Sigmoid colon (tissue), 7 donors: ENCODE results near the gene ACOT7. TPM values are rescaled to one million over a fixed set of nuclear protein-coding genes. Genes with fewer than 3 reads are reported as not detected.

Experiments used
- DNase-seq: peaks from one replicate; pipeline ENCODE4 v3.0.0-alpha.2; 2019
- H3K27ac ChIP-seq, 4 donors: fragments of 200-600 bp; sonication (generic); one replicate each; pipeline ENCODE4 v1.5.1; 2016 to 2019; ENCODE audit warnings: mild to moderate bottlenecking in 1 of 4
- H3K27me3 ChIP-seq, 3 donors: fragments of 200-600 bp; sonication (generic); one replicate each; pipeline ENCODE4 v1.5.1; 2019; ENCODE audit warnings: mild to moderate bottlenecking in 1 of 3
- H3K36me3 ChIP-seq, 4 donors: fragments of 200-600 bp; sonication (generic); one replicate each; pipeline ENCODE4 v1.5.1; 2016 to 2019
- H3K4me1 ChIP-seq, 4 donors: fragments of 200-600 bp; sonication (generic); one replicate each; pipeline ENCODE4 v1.5.1; 2017 to 2019
- H3K4me3 ChIP-seq, 4 donors: fragments of 200-600 bp; sonication (generic); one replicate each; pipeline ENCODE4 v1.5.1; 2017 to 2019; ENCODE audit warnings: mild to moderate bottlenecking in 2 of 4, moderate library complexity in 1 of 4
- H3K9me3 ChIP-seq, 4 donors: fragments of 200-600 bp in 3 of 4; sonication (generic) in 3 of 4; one replicate each; pipeline versions ENCODE4 v1.5.1 to v1.6.1; 2013 to 2019
- EP300 ChIP-seq, 4 donors: sonication (generic); formaldehyde crosslinking; IDR thresholded peaks; one replicate each; pipeline ENCODE4 v1.6.1; 2017; ENCODE audit warnings: antibody characterized with exemption in 4 of 4
- POLR2A ChIP-seq, 2 donors: fragments of 450-650 bp; IDR thresholded peaks; one replicate each; pipeline ENCODE4 v1.6.1; 2016; ENCODE audit warnings: antibody characterized with exemption in 2 of 2, mild to moderate bottlenecking in 2 of 2, moderate library complexity in 2 of 2
- POLR2AphosphoS5 ChIP-seq, 4 donors: sonication (generic); formaldehyde crosslinking; IDR thresholded peaks; one replicate each; pipeline ENCODE4 v1.6.1; 2017; ENCODE audit warnings: antibody characterized with exemption in 4 of 4
- WGBS, 2 donors: extraction: QIAGEN DNeasy Blood & Tissue Kit; methylation state at CpG; one replicate each; pipeline ENCODE4 v1.1.7; 2013; 5-methylcytosine and 5-hydroxymethylcytosine counted together
- intact Hi-C: fragments of 100-400 bp; cut with DNase I; formaldehyde crosslinking; loops from one replicate; pipeline ENCODE4 v1.15.1; 2023
- polyA plus RNA-seq, 3 donors: library from polyadenylated mRNA; stranded (reverse); fragments of 200-250 nt; gene quantifications; one replicate each; pipeline ENCODE4 v1.2.3, GENCODE V29; 2013
- total RNA-seq, 4 donors: library from RNA; depleted of rRNA; stranded (reverse); fragments of >200 nt; gene quantifications; one replicate each; pipeline ENCODE4 v1.1.0, GENCODE V29; 2016
- TF ChIP-seq, protein P1 (sequence below), 4 experiments: fragments of 450-650 bp in 3 of 4; fragments of 200-600 bp in 1 of 4; IDR thresholded peaks; one replicate each; pipeline ENCODE4 v1.5.1; 2016 to 2019; ENCODE audit warnings: antibody characterized with exemption in 4 of 4, mild to moderate bottlenecking in 3 of 4, moderate library complexity in 2 of 4
- donor health status: healthy with polysubstance abuse.
- donor health status: Bipolar disorder and iron deficiency.
- donor health status: healthy.

The ACOT7 gene
- total and polyA plus RNA-seq, 7 donors: 17.9 to 81.0 (median 26.5) TPM

- no peak overlapping the region for H3K4me3 ChIP-seq
- H3K4me1 ChIP-seq: peaks cover 0 to 34% (median 18%) of the 10 kb centered on the region in 4 donors
- H3K27me3 ChIP-seq: no peaks in the 10 kb centered on the region
- peak overlapping the region in 2 of 4 donors; percentile 27 to 32 for H3K27ac ChIP-seq
- H3K36me3 ChIP-seq: no peaks in the 10 kb centered on the region
- WGBS, 2 donors: 17 to 67% methylated on average over 22 of the region's 22 CpGs
- no peaks in the 10 kb centered on the region for H3K9me3 ChIP-seq
- TF ChIP-seq, protein P1, sequence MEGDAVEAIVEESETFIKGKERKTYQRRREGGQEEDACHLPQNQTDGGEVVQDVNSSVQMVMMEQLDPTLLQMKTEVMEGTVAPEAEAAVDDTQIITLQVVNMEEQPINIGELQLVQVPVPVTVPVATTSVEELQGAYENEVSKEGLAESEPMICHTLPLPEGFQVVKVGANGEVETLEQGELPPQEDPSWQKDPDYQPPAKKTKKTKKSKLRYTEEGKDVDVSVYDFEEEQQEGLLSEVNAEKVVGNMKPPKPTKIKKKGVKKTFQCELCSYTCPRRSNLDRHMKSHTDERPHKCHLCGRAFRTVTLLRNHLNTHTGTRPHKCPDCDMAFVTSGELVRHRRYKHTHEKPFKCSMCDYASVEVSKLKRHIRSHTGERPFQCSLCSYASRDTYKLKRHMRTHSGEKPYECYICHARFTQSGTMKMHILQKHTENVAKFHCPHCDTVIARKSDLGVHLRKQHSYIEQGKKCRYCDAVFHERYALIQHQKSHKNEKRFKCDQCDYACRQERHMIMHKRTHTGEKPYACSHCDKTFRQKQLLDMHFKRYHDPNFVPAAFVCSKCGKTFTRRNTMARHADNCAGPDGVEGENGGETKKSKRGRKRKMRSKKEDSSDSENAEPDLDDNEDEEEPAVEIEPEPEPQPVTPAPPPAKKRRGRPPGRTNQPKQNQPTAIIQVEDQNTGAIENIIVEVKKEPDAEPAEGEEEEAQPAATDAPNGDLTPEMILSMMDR (IDR thresholded peaks at IDR 0.05): no peak
- TF ChIP-seq POLR2A (IDR thresholded peaks at IDR 0.05) (no peak), EP300 (IDR thresholded peaks at IDR 0.05) (no peak), POLR2AphosphoS5 (IDR thresholded peaks at IDR 0.05) (peak; percentile 27 to 58 (median 48))
- intact Hi-C loops: no loop called here
- DNase-seq: peak; percentile 83
Observed at GRCh38 chr1:6269720-6270400, 123.7 kb downstream of the ACOT7 start.

GRCh38 chr1:6269296-6269695, 124.3 kb downstream of the ACOT7 start:
- peak overlapping the region in 1 of 4 donors; percentile 54 for H3K27ac ChIP-seq

DNA sequence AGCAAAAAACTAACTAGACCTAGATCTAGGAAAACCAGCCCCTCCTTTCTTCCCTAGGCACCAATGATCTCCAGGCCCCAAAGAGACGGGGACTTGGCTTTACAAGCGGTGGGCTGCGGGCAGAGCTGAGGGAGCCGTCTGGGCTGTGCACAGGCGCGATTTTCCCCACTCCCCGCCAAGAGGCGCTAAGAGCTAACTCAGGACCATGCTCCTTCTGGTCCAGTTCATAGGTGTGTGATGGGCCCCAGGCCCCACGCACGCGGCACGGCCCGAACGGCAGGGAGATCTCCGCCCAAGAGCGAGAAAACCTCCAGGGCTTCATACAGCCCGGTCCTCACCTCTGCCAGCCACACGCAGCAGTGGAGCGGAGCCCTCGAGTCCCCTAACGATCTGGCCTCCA, 125.2 kb downstream of the ACOT7 start:
- Histone ChIP-seq H3K4me3 (no peak overlapping the region), H3K27ac (no peak overlapping the region), H3K4me1 (peaks cover 0 to 34% (median 21%) of the 10 kb centered on the region in 4 donors), H3K36me3 (no peaks in the 10 kb centered on the region), H3K27me3 (no peaks in the 10 kb centered on the region), H3K9me3 (no peaks in the 10 kb centered on the region)
- no peak for DNase-seq
- no peak for TF ChIP-seq POLR2A (IDR thresholded peaks at IDR 0.05)
- no peak for TF ChIP-seq POLR2AphosphoS5 (IDR thresholded peaks at IDR 0.05)
- TF ChIP-seq, protein P1 (IDR thresholded peaks at IDR 0.05): no peak
- no peak for TF ChIP-seq EP300 (IDR thresholded peaks at IDR 0.05)
- intact Hi-C loops: no loop called here
- 92 to 95% methylated on average over 21 of the region's 21 CpGs for WGBS, 2 donors

More at GRCh38 chr1:6269296-6269695, 124.3 kb downstream of the ACOT7 start:
- WGBS, 2 donors: 82 to 87% methylated on average over 14 of the region's 14 CpGs
- no peaks in the 10 kb centered on the region for H3K9me3 ChIP-seq
- no peaks in the 10 kb centered on the region for H3K36me3 ChIP-seq
- intact Hi-C loops: no loop called here
- peaks cover 0 to 34% (median 18%) of the 10 kb centered on the region in 4 donors for H3K4me1 ChIP-seq
- TF ChIP-seq POLR2A (IDR thresholded peaks at IDR 0.05) (no peak), POLR2AphosphoS5 (IDR thresholded peaks at IDR 0.05) (no peak), EP300 (IDR thresholded peaks at IDR 0.05) (no peak)
- TF ChIP-seq, protein P1 (IDR thresholded peaks at IDR 0.05): no peak
- no peak overlapping the region for H3K4me3 ChIP-seq
- H3K27me3 ChIP-seq: no peaks in the 10 kb centered on the region
- no peak for DNase-seq

DNA sequence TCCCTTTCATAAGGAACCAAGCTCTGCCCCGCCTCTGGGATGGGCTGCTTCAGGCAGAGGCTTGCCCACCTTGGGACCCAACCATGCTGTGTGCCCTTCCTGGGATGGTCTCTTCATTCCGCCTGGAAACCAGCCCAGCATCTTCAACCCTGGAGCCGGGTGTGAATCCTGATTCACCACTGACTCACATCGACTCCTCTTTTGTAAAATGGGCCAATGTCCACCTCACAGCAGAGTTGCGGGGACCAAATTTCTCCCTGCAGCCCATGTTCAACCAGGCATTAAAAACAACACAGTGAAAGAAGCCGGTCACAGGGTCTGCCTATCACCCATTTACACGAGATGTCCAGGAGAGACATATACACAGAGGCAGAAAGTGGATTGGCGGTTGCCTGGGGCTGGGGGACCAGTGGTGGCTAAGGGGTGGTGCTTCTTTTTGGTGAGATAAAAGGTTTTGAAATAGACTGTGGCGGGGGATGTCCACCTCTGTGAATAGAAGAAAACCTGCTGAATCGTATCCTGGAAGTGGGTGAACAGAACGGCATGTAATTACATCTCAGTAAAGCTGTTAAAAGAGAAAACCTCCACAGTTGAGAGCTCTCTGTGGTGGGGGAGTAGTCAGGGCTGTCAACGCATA, 125.8 kb downstream of the ACOT7 start:
- peaks cover 0 to 29% (median 17%) of the 10 kb centered on the region in 4 donors for H3K4me1 ChIP-seq
- no peak overlapping the region for H3K4me3 ChIP-seq
- H3K27me3 ChIP-seq: no peaks in the 10 kb centered on the region
- no peak for TF ChIP-seq POLR2AphosphoS5 (IDR thresholded peaks at IDR 0.05)
- no peak for TF ChIP-seq EP300 (IDR thresholded peaks at IDR 0.05)
- TF ChIP-seq POLR2A (IDR thresholded peaks at IDR 0.05): no peak
- TF ChIP-seq, protein P1 (IDR thresholded peaks at IDR 0.05): no peak
- 91 to 94% methylated on average over 12 of the region's 12 CpGs for WGBS, 2 donors
- DNase-seq: no peak
- no peak overlapping the region for H3K27ac ChIP-seq
- intact Hi-C loops: no loop called here
- no peaks in the 10 kb centered on the region for H3K36me3 ChIP-seq
- no peaks in the 10 kb centered on the region for H3K9me3 ChIP-seq
